ENCODE measurements around the gene FAF1. TPM values are rescaled to one million over a fixed set of nuclear protein-coding genes. Genes with fewer than 3 reads are reported as not detected.

The FAF1 gene
- total and polyA plus RNA-seq, 2 experiments from 2014 or later: 7.2 to 49.1 TPM

DNA sequence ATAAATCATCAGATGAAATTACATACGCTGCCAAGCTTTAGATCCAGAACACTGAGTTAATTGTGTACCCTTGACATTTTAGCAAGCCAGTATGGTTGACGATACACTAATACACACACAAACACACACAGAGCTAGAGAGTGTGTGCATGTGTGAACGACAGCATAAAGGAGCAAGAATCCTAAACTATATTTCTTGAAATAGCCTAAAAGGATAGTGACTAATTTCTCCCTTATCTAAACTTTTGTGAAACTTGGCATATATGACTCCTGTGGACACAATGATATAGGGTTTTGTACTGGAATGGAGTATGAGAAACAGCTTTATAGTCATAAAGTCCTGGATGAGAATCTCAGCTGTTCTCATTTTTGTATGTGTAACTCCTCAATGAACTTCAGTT lies 471.7 kb downstream of the FAF1 start:
- Histone ChIP-seq H3K9ac (no peak overlapping the region), H3K36me3 (ENCODE audit: low read depth) (no peaks in the 10 kb centered on the region), H3K79me2 (ENCODE audit: insufficient read depth) (no peaks in the 10 kb centered on the region), H3K27me3 (replicated peaks; ENCODE audit: insufficient read depth) (no peaks in the 10 kb centered on the region), H3K4me1 (ENCODE audit: insufficient read depth) (no peaks in the 10 kb centered on the region), H3F3A (ENCODE audit: insufficient read depth) (no peaks in the 10 kb centered on the region), H3K27ac (no peak overlapping the region), H3K4me3 (no peak overlapping the region), H3K9me2 (ENCODE audit: insufficient read depth) (no peaks in the 10 kb centered on the region), H3K9me3 (ENCODE audit: low read depth) (no peaks in the 10 kb centered on the region), H3K4me2 (ENCODE audit: unreplicated experiment) (no peak overlapping the region), H4K20me1 (ENCODE audit: insufficient read depth) (no peaks in the 10 kb centered on the region), H2AFZ (no peak overlapping the region)
- in situ Hi-C loops (cut with MboI): no loop called here
- DNase-seq: no peak
- WGBS, 2 experiments (ENCODE audit: low coverage in 1 of 2, low lambda C conversion rate in 2 of 2, missing lambda C conversion rate in 2 of 2): 93 to 94% methylated on average over 3 of the region's 3 CpGs
- TF ChIP-seq EZH2phosphoT487 (IDR thresholded peaks at IDR 0.05; ENCODE audit: insufficient read depth, low read depth): no peak
- TF ChIP-seq EZH2 (IDR thresholded peaks at IDR 0.05; ENCODE audit: insufficient read depth, poor library complexity, severe bottlenecking): no peak

DNA sequence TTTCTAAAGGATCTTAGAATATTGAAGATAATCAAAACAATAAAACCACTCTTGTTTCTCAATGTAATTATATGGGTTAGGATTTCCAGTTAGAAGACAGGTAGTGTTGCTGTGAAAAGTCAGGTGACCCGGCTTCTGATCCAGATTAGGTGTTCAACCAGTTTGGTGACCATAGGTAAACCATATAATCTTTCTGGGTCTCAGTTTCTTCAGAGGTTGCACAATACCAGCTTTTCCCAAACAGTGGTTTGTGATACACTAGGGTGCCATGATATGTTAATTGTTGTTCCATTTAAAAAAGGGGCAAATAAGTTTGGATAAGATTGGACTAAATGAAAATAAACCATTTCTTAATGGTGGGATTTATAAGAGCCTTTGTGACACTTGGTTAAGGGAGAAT lies 472.3 kb downstream of the FAF1 start:
- no peaks in the 10 kb centered on the region for H3F3A ChIP-seq (ENCODE audit: insufficient read depth)
- H3K27me3 ChIP-seq (replicated peaks; ENCODE audit: insufficient read depth): no peaks in the 10 kb centered on the region
- H3K27ac ChIP-seq: no peak overlapping the region
- H3K9ac ChIP-seq: no peak overlapping the region
- H3K9me2 ChIP-seq (ENCODE audit: insufficient read depth): no peaks in the 10 kb centered on the region
- in situ Hi-C loops (cut with MboI): no loop called here
- H4K20me1 ChIP-seq (ENCODE audit: insufficient read depth): no peaks in the 10 kb centered on the region
- H3K4me2 ChIP-seq (ENCODE audit: unreplicated experiment): no peak overlapping the region
- H3K4me1 ChIP-seq (ENCODE audit: insufficient read depth): no peaks in the 10 kb centered on the region
- WGBS, 2 experiments (ENCODE audit: low coverage in 1 of 2, low lambda C conversion rate in 2 of 2, missing lambda C conversion rate in 2 of 2): 90 to 97% methylated on average over 1 of the region's 1 CpG
- H3K9me3 ChIP-seq (ENCODE audit: low read depth): no peaks in the 10 kb centered on the region
- no peak for DNase-seq
- H3K79me2 ChIP-seq (ENCODE audit: insufficient read depth): no peaks in the 10 kb centered on the region
- no peak overlapping the region for H3K4me3 ChIP-seq
- no peaks in the 10 kb centered on the region for H3K36me3 ChIP-seq (ENCODE audit: low read depth)
- H2AFZ ChIP-seq: no peak overlapping the region
- TF ChIP-seq EZH2 (IDR thresholded peaks at IDR 0.05; ENCODE audit: insufficient read depth, poor library complexity, severe bottlenecking) (no peak), EZH2phosphoT487 (IDR thresholded peaks at IDR 0.05; ENCODE audit: insufficient read depth, low read depth) (no peak)

DNA sequence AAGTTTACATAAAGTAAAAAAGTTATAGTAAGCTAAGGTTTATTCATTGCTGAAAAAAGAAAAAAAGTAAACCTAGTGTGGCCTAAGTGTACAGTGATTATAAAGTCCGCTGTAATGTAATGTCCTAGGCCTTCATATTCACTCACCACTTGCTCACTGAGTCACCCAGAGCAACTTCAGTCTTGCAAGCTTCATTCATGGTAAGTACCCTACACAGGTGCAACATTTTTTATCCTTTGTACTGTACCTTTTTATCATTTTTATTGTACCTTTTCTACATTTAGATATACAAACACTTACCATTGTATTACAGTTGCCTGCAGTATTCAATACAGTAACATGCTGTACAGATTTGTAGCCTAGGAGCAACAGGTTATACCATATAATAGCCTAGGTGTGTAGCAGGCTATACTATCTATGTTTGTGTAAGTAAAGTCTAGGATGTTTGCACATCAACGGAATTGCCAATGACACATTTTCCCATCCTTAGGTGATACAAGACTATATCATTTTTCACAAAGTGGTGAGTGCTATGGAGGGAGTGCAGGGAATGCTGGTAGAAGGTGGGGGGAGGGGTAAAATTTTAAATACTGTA lies 478.8 kb downstream of the FAF1 start:
- 98 to 99% methylated on average over 2 of the region's 2 CpGs for WGBS, 2 experiments (ENCODE audit: low coverage in 1 of 2, low lambda C conversion rate in 2 of 2, missing lambda C conversion rate in 2 of 2)
- H3K4me3 ChIP-seq: no peak overlapping the region
- H3K4me1 ChIP-seq (ENCODE audit: insufficient read depth): no peaks in the 10 kb centered on the region
- no peak overlapping the region for H3K4me2 ChIP-seq (ENCODE audit: unreplicated experiment)
- TF ChIP-seq EZH2 (IDR thresholded peaks at IDR 0.05; ENCODE audit: insufficient read depth, poor library complexity, severe bottlenecking) (no peak), EZH2phosphoT487 (IDR thresholded peaks at IDR 0.05; ENCODE audit: insufficient read depth, low read depth) (no peak)
- H3K9ac ChIP-seq: no peak overlapping the region
- no peak for DNase-seq
- no peaks in the 10 kb centered on the region for H3K36me3 ChIP-seq (ENCODE audit: low read depth)
- no peaks in the 10 kb centered on the region for H3K79me2 ChIP-seq (ENCODE audit: insufficient read depth)
- no peak overlapping the region for H2AFZ ChIP-seq
- H3K9me2 ChIP-seq (ENCODE audit: insufficient read depth): no peaks in the 10 kb centered on the region
- H3K27ac ChIP-seq: no peak overlapping the region
- no peaks in the 10 kb centered on the region for H4K20me1 ChIP-seq (ENCODE audit: insufficient read depth)
- no peaks in the 10 kb centered on the region for H3K27me3 ChIP-seq (replicated peaks; ENCODE audit: insufficient read depth)
- H3K9me3 ChIP-seq (ENCODE audit: low read depth): no peaks in the 10 kb centered on the region
- no peaks in the 10 kb centered on the region for H3F3A ChIP-seq (ENCODE audit: insufficient read depth)
- in situ Hi-C loops (cut with MboI): no loop called here

DNA sequence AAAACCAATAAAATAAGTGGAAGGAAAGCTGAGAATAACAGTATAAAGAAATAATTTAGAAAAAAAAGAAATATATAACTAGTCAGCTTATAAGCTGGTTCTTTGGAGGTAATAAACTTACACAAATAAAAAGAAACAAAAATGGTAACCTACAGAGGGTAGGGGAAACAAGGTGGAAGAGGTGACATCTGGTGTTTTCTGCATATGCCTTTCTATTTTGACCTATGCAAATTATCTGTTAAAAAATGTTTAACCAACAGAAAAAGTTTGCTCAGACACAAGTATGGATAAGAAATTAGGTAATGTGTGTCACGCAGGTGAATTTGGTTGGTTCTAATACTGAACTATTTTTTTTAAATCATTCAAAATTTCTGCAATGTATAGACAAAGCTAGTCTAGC lies 483.3 kb downstream of the FAF1 start:
- no peak overlapping the region for H2AFZ ChIP-seq
- H4K20me1 ChIP-seq (ENCODE audit: insufficient read depth): no peaks in the 10 kb centered on the region
- no peaks in the 10 kb centered on the region for H3K79me2 ChIP-seq (ENCODE audit: insufficient read depth)
- 97 to 100% methylated on average over 1 of the region's 1 CpG for WGBS, 2 experiments (ENCODE audit: low coverage in 1 of 2, low lambda C conversion rate in 2 of 2, missing lambda C conversion rate in 2 of 2)
- no peak overlapping the region for H3K4me3 ChIP-seq
- no peaks in the 10 kb centered on the region for H3K9me2 ChIP-seq (ENCODE audit: insufficient read depth)
- 0 out of 2 replicates have a peak, but pooled peaks cover 4% of the 10 kb centered on the region for H3K36me3 ChIP-seq (ENCODE audit: low read depth)
- no peak for DNase-seq
- no peak overlapping the region for H3K4me2 ChIP-seq (ENCODE audit: unreplicated experiment)
- no peaks in the 10 kb centered on the region for H3K4me1 ChIP-seq (ENCODE audit: insufficient read depth)
- no peak for TF ChIP-seq EZH2 (IDR thresholded peaks at IDR 0.05; ENCODE audit: insufficient read depth, poor library complexity, severe bottlenecking)
- TF ChIP-seq EZH2phosphoT487 (IDR thresholded peaks at IDR 0.05; ENCODE audit: insufficient read depth, low read depth): no peak
- no peak overlapping the region for H3K9ac ChIP-seq
- in situ Hi-C loops (cut with MboI): no loop called here
- H3F3A ChIP-seq (ENCODE audit: insufficient read depth): no peaks in the 10 kb centered on the region
- no peaks in the 10 kb centered on the region for H3K9me3 ChIP-seq (ENCODE audit: low read depth)
- no peaks in the 10 kb centered on the region for H3K27me3 ChIP-seq (replicated peaks; ENCODE audit: insufficient read depth)
- H3K27ac ChIP-seq: no peak overlapping the region

Measured in GM23248 (cell line).